DMS53 treated with DMSO at 0.1 percent for 48 hours (cell line): Measurements from ENCODE around the gene TCERG1L.

Source experiments
- DNase-seq: peaks from one replicate; lab custom pipeline; 2025; ENCODE audit not compliant: unreplicated experiment; lab: John Stamatoyannopoulos, UW

The TCERG1L gene

DNA sequence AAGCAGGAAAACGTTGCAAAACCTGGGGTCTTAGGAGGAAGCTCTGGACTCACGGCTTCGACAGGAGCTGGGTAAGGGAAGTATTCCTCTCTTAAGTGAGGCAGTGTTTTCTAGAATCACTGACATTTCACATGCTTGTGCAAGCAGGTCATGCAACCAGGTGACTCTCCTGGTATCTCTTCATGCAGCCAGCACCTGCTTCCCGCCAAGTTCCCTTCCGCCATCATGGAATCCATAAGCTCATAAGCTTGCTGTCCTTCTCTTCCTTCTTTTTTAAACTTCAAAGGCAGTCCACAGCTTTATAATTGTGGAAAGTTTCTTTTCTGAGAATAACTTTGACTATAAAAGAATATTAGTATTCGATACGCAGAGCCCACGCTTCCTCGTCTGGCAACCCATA lies 256.1 kb downstream of the TCERG1L start:
- DNase-seq, result no peak

DNA sequence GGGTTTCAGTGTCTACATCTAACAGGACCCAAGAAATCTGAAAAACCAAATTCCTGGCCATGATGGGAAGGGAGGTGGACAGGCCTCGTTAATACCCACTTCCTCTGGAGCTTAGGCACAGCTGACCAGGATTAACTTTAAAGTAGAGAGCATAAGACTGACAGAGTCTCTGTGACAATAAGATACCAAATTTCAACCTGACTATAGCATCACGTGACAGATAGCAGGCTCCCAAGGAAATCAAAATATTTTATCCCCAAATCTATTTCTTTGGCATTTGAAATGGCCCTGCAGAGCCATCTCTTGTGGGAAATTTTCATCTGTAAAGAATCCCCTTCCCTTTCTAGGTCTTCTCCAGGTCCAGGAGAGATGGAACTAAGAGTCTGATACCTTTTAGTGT lies 258.3 kb downstream of the TCERG1L start:
- no peak for DNase-seq

DNA sequence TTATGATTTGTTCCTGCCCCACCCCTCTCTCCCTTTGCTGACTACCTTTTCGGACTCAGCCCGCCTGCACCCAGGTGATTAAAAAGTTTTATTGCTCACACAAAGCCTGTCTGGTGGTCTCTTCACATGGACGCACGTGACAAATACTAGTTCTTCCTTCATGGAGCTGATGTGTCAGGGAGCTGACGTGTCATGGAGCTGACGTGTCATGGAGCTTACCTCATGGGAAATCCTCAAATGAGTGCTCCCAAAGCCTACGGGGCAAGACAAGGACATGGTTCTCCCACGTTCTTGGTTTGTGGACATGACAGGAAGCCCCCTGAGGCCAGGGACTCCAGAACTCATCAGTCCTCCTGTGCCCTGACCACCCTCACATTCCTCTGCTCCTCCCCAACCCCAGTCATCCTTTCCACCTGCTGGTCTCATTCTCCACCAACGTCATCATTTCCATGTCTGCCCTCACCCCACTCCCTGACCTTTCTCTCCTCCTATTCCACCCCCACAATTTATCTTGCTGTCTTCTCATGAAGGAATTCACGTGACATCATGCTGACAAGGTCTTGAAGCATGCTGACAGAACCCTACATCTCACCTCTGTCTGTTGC lies 261.3 kb downstream of the TCERG1L start:
- no peak for DNase-seq

DNA sequence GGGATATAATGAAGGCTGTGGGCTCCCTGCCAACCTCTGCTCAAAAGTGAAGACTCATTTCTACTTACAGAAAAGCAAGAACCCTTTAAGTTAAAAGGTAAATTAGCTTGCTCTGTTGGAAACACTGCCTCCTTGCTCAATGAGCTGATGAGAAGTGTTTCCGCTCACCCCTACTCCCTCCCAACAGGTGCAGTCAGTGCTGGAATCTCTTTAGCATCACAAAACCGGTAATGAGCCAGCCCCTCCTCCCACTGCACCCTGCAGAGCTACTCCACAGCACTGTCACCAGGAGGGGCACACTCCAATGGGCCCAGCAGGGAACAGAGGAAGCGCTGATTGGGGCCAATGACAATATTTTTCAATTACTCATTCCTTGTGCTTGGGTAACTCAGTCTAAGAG lies 262.5 kb downstream of the TCERG1L start:
- no peak for DNase-seq

DNA sequence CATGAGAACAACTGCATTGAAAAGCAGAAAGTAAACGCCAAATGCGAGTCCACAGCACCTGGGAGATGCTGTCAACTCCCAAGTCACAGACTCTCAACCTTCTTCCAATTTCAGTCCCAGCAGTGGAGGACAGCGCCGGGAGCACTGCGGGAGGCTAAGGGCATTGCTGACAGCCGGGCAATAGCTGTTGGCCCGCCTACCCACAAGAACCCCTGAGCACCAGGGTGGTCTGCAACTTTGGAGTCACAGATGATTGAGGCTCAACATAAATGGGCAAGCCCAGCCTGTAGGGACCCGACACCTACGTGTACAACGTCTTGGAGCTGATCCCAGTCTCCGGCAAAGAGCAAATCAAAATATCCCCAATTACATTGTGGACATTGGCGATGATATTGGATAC lies 262.9 kb downstream of the TCERG1L start:
- DNase-seq, result no peak

DNA sequence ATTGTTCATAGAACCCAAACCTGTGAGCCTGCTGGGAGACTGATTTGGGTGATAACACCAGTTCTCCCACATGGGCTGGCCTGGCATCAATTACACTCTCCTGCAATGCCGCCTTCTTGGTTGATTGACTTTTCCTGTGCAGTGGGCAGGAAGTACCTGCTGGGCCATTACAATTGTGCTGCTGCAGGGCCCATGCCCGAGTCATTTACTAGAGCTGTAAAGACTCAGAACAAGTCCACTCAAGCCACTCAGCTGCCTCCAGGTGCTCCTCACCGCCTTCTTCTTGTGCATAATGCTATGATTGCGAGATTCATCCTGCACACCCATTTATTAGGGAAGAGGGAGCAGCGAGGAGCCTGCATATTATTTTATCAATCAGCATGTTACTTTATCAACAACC lies 264.0 kb downstream of the TCERG1L start:
- no peak for DNase-seq

DNA sequence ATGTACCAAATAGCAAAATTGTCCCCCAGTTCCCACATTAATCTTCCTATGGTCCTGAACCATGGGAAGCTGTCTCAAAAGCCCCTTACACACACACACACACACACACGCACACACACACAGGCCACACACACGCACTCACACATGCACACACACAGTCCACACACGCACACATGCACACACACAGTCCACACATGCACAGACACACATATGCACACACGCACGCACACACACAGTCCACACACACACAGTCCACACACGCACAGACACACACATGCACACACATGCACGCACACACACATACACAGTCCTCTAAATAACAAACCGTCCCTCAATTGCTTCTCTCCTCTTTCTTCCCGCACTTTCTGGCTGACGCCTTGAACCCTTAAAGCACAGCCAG lies 265.3 kb downstream of the TCERG1L start:
- DNase-seq, result no peak

DNA sequence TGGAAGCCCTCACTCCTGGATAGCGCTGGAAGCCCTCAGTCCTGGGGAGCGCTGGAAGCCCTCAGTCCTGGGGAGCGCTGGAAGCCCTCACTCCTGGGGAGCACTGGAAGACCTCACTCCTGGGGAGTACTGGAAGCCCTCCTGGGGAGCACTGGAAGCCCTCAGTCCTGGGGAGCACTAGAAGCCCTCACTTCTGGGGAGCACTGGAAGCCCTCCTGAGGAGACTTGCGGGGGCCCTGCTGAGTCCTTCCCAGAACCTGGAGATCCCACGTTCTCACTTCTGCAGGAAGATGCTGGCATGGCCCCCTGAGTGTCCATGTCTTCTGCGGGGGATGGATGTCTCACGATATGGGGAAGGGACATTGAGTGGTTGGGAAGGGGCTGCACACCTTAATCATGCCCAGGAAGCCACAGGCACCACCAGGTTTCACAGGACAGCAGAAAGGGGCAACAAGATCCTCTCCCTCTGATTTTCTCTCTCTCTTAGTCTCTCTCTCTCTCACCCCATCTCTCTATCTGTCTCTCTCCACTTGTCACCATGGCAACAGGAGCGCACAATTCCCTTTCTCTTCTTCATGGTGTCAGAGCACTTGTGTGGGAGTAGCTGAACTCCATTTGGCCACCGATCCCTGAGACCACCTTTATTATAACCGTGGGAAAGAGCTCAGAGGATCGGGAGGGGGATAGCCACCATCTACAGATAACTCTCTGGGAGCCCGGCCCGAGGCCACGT lies 267.0 kb downstream of the TCERG1L start:
- no peak for DNase-seq

DNA sequence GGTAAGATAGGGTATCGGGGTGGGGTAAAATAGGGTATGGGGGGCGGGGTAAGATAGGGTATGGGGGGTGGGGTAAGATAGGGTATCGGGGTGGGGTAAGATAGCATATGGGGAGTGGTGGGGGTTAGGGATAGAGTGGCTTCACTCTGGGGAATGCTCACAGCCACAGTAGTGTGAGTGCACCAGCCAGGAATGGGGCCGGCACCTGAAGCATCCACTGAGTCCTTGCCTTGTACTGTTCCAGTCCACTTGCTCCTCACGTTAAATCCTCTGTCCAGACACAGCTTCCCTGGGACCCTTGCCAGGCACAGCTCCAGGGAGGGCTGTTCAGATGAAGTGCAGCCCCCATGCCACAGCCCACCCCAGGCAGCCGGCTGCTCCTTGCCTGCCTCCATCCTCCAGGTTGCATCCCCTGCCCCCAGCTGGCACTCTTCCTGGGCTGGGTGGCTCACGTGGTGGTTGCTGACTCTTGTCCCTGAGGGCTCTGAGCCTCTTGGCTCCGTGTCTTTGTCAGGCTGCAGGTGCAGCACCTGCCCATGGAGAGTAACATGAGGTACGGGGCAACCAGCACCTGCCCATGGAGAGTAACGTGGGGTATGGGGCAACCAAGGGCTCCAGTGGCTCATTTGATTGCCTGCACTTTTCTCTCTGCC lies 268.4 kb downstream of the TCERG1L start:
- DNase-seq, result no peak
